Stimulated activated CD8-positive, alpha-beta memory T cell treated with anti-CD3 and anti-CD28 coated beads, Interleukin-4, amount 100 ng/mL, for 48 hours (primary cell): ENCODE results near the gene PDCD1LG2.
"Not testable (repeated sequence)": the region's sequence is repeated elsewhere in the genome, so short reads cannot be mapped to it uniquely, and the experiment has no call there.

Source experiments
- DNase-seq: peaks from one replicate; pipeline ENCODE4 v3.0.0-alpha.2; 2020

Gene PDCD1LG2

GRCh38 chr9:5494765-5495164, 15.6 kb upstream of the PDCD1LG2 start:
- DNase-seq: not testable (repeated sequence)

- no peak for DNase-seq
These were observed 11.2 kb upstream of the PDCD1LG2 start for GRCh38 chr9:5499157-5499556.

GRCh38 chr9:5499889-5500398, 10.4 kb upstream of the PDCD1LG2 start:
- no peak for DNase-seq

- DNase-seq: no peak
These were observed 9.7 kb upstream of the PDCD1LG2 start for GRCh38 chr9:5500441-5501235.

GRCh38 chr9:5502553-5502952, 7.8 kb upstream of the PDCD1LG2 start:
- no peak for DNase-seq

- no peak for DNase-seq
These were observed 758 bp upstream of the PDCD1LG2 start for GRCh38 chr9:5509573-5509972.

GRCh38 chr9:5510989-5511388, 658 bp downstream of the PDCD1LG2 start:
- no peak for DNase-seq

GRCh38 chr9:5511476-5511875, 1.1 kb downstream of the PDCD1LG2 start:
- no peak for DNase-seq

- no peak for DNase-seq
These were observed 1.7 kb downstream of the PDCD1LG2 start for GRCh38 chr9:5511935-5512580.

- no peak for DNase-seq
These were observed 2.5 kb downstream of the PDCD1LG2 start for GRCh38 chr9:5512658-5513452.

- DNase-seq: no peak
These were observed 3.8 kb downstream of the PDCD1LG2 start for GRCh38 chr9:5513966-5514616.

- DNase-seq: no peak
These were observed 4.4 kb downstream of the PDCD1LG2 start for GRCh38 chr9:5514617-5515260.

GRCh38 chr9:5515261-5515650, 4.9 kb downstream of the PDCD1LG2 start:
- DNase-seq: no peak

GRCh38 chr9:5516453-5517220, 6.3 kb downstream of the PDCD1LG2 start:
- DNase-seq: no peak

- no peak for DNase-seq
These were observed 8.0 kb downstream of the PDCD1LG2 start for GRCh38 chr9:5518171-5518936.

GRCh38 chr9:5518937-5519319, 8.6 kb downstream of the PDCD1LG2 start:
- DNase-seq: peak; percentile 64

- no peak for DNase-seq
These were observed 13.8 kb downstream of the PDCD1LG2 start for GRCh38 chr9:5524090-5524489.

GRCh38 chr9:5529683-5530221, 19.4 kb downstream of the PDCD1LG2 start:
- DNase-seq: no peak

- no peak for DNase-seq
These were observed 21.0 kb downstream of the PDCD1LG2 start for GRCh38 chr9:5531101-5531882.

- DNase-seq: no peak
These were observed 22.0 kb downstream of the PDCD1LG2 start for GRCh38 chr9:5532306-5532705.
